ENCODE measurements around the gene LSG1.

GRCh38 chr3:194623449-194624290 is 48.3 kb downstream of the LSG1 start:
- TF ChIP-seq CTCF (IDR thresholded peaks at IDR 0.05; ENCODE audit: low read depth, low read length, poor library complexity, severe bottlenecking) (no peak), EZH2phosphoT487 (IDR thresholded peaks at IDR 0.05; ENCODE audit: borderline replicate concordance, low read length) (no peak)

All from DOHH2 (cell line).